WTC11 (cell line): ENCODE data around the gene ANO10. TPM values are rescaled to one million over a fixed set of nuclear protein-coding genes. Genes with fewer than 3 reads are reported as not detected.

Experiments used
- ATAC-seq: fragments of 200-7000 bp; cut with Tn5 transposase; 2 replicates; pipeline ENCODE4 v1.10.0; 2021; ENCODE audit warnings: mild to moderate bottlenecking, moderate library complexity
- CTCF ChIA-PET: fragments of 300-600 bp; sonication (Branson Sonifier 250); formaldehyde crosslinking; loops from one replicate; lab custom pipeline; 2021; ENCODE audit warnings: antibody characterized with exemption; lab: Charles Lee
- POLR2A ChIA-PET: fragments of 350-600 bp; sonication (Branson Sonifier 250); formaldehyde crosslinking; loops from one replicate; lab custom pipeline; 2021; ENCODE audit warnings: antibody characterized with exemption; lab: Charles Lee
- DNase-seq: peaks from one replicate; pipeline ENCODE4 v3.0.0; 2021; ENCODE audit warnings: low spot score
- H3K27ac Mint-ChIP-seq: 2 replicates; pipeline ENCODE4 v1.8.0; 2021; ENCODE audit warnings: mixed read lengths
- H3K27me3 Mint-ChIP-seq: 2 replicates; pipeline ENCODE4 v1.8.0; 2021; ENCODE audit warnings: low read depth, mild to moderate bottlenecking, moderate library complexity, mixed read lengths
- H3K36me3 Mint-ChIP-seq: 2 replicates; pipeline ENCODE4 v1.8.0; 2021; ENCODE audit warnings: mixed read lengths
- H3K4me1 Mint-ChIP-seq: 2 replicates; pipeline ENCODE4 v1.8.0; 2022; ENCODE audit warnings: mixed read lengths
- H3K4me3 Mint-ChIP-seq: 2 replicates; pipeline ENCODE4 v1.8.0; 2021; ENCODE audit warnings: mild to moderate bottlenecking, moderate library complexity, mixed read lengths
- H3K9me3 Mint-ChIP-seq: 2 replicates; pipeline ENCODE4 v1.8.0; 2021; ENCODE audit warnings: mixed read lengths
- ATF1 ChIP-seq: sonication (generic); formaldehyde crosslinking; IDR thresholded peaks from 2 replicates; pipeline ENCODE4 v1.8.1; 2023; ENCODE audit warnings: mild to moderate bottlenecking, moderate library complexity, missing genetic modification reagents
- CREM ChIP-seq: sonication (generic); formaldehyde crosslinking; IDR thresholded peaks from 2 replicates; pipeline ENCODE4 v1.8.1; 2022; ENCODE audit warnings: mild to moderate bottlenecking, missing genetic modification reagents, moderate library complexity
- E2F5 ChIP-seq: sonication (generic); formaldehyde crosslinking; IDR thresholded peaks from 2 replicates; pipeline ENCODE4 v1.8.1; 2022; ENCODE audit warnings: mild to moderate bottlenecking, moderate library complexity, missing genetic modification reagents
- ERG ChIP-seq: fragments of 250-450 bp; sonication (Bioruptor Pico); IDR thresholded peaks from 2 replicates; pipeline ENCODE4 v1.8.0; 2021; ENCODE audit warnings: mild to moderate bottlenecking
- FOXJ3 ChIP-seq: sonication (generic); formaldehyde crosslinking; IDR thresholded peaks from 2 replicates; pipeline ENCODE4 v1.9.0; 2021; ENCODE audit warnings: missing genetic modification reagents, mild to moderate bottlenecking, borderline replicate concordance
- GRHL2 ChIP-seq: fragments of 250-450 bp; sonication (Bioruptor Pico); IDR thresholded peaks from 2 replicates; pipeline ENCODE4 v1.8.0; 2022; ENCODE audit warnings: mild to moderate bottlenecking, moderate library complexity; ENCODE audit not compliant: insufficient replicate concordance, severe bottlenecking
- IRF2 ChIP-seq: sonication (generic); formaldehyde crosslinking; IDR thresholded peaks from 2 replicates; pipeline ENCODE4 v1.8.0; 2022; ENCODE audit warnings: low read depth, missing genetic modification reagents, borderline replicate concordance
- NFE2L1 ChIP-seq: sonication (generic); formaldehyde crosslinking; IDR thresholded peaks from 2 replicates; pipeline ENCODE4 v1.8.1; 2023; ENCODE audit warnings: missing genetic modification reagents
- NFYB ChIP-seq: sonication (generic); formaldehyde crosslinking; conservative IDR thresholded peaks from 2 replicates; pipeline ENCODE4 v1.8.0; 2022; ENCODE audit warnings: low read depth, missing genetic modification reagents
- NR1H2 ChIP-seq: sonication (generic); formaldehyde crosslinking; IDR thresholded peaks from 2 replicates; pipeline ENCODE4 v1.9.0; 2021; ENCODE audit warnings: mild to moderate bottlenecking, moderate library complexity, missing genetic modification reagents
- NR2C2 ChIP-seq: sonication (generic); formaldehyde crosslinking; IDR thresholded peaks from 2 replicates; pipeline ENCODE4 v1.8.0; 2022; ENCODE audit warnings: mild to moderate bottlenecking, missing genetic modification reagents
- RORB ChIP-seq: fragments of 250-450 bp; sonication (Bioruptor Pico); IDR thresholded peaks from 2 replicates; pipeline ENCODE4 v1.9.0; 2021; ENCODE audit warnings: mild to moderate bottlenecking
- SOX15 ChIP-seq: fragments of 250-450 bp; sonication (Bioruptor Pico); IDR thresholded peaks from 2 replicates; pipeline ENCODE4 v1.9.0; 2021; ENCODE audit warnings: mild to moderate bottlenecking
- ZNF121 ChIP-seq: sonication (generic); formaldehyde crosslinking; IDR thresholded peaks from 2 replicates; pipeline ENCODE4 v1.8.0; 2023; ENCODE audit warnings: missing genetic modification reagents
- ZNF219 ChIP-seq: sonication (generic); formaldehyde crosslinking; IDR thresholded peaks from 2 replicates; pipeline ENCODE4 v1.8.0; 2023; ENCODE audit warnings: missing genetic modification reagents, mild to moderate bottlenecking, borderline replicate concordance
- ZNF232 ChIP-seq: sonication (generic); formaldehyde crosslinking; IDR thresholded peaks from 2 replicates; pipeline ENCODE4 v1.8.0; 2022; ENCODE audit warnings: mild to moderate bottlenecking, missing genetic modification reagents
- ZNF416 ChIP-seq: fragments of 250-450 bp; sonication (Bioruptor Pico); IDR thresholded peaks from 2 replicates; pipeline ENCODE4 v1.9.0; 2021; ENCODE audit warnings: mild to moderate bottlenecking, inconsistent platforms
- ZNF671 ChIP-seq: fragments of 250-450 bp; sonication (Bioruptor Pico); IDR thresholded peaks from 2 replicates; pipeline ENCODE4 v1.8.0; 2021; ENCODE audit warnings: mild to moderate bottlenecking
- ZSCAN18 ChIP-seq: fragments of 250-450 bp; sonication (Bioruptor Pico); IDR thresholded peaks from 2 replicates; pipeline ENCODE4 v2.1.2; 2022; ENCODE audit warnings: mild to moderate bottlenecking, moderate library complexity
- total RNA-seq: library from RNA; stranded (reverse); gene quantifications from 3 replicates; pipeline ENCODE4 v1.2.3, GENCODE V29; 2021
- TF ChIP-seq, protein P1 (sequence below): fragments of 250-450 bp; sonication (Bioruptor Pico); IDR thresholded peaks from 2 replicates; pipeline ENCODE4 v1.9.0; 2021; ENCODE audit warnings: mild to moderate bottlenecking
- TF ChIP-seq, protein P2 (sequence below): fragments of 250-450 bp; sonication (Bioruptor Pico); conservative IDR thresholded peaks from 2 replicates; pipeline ENCODE4 v1.9.0; 2021; ENCODE audit warnings: mild to moderate bottlenecking
- TF ChIP-seq, protein P3 (sequence below): sonication (generic); formaldehyde crosslinking; IDR thresholded peaks from 2 replicates; pipeline ENCODE4 v1.8.1; 2022; ENCODE audit warnings: missing genetic modification reagents, borderline replicate concordance
- TF ChIP-seq, protein P4 (sequence below): sonication (generic); formaldehyde crosslinking; IDR thresholded peaks from 2 replicates; pipeline ENCODE4 v1.8.1; 2023; ENCODE audit warnings: mild to moderate bottlenecking, missing genetic modification reagents, borderline replicate concordance

The ANO10 gene
- total RNA-seq, 1 experiment from 2014 or later: 35.1 TPM

DNA sequence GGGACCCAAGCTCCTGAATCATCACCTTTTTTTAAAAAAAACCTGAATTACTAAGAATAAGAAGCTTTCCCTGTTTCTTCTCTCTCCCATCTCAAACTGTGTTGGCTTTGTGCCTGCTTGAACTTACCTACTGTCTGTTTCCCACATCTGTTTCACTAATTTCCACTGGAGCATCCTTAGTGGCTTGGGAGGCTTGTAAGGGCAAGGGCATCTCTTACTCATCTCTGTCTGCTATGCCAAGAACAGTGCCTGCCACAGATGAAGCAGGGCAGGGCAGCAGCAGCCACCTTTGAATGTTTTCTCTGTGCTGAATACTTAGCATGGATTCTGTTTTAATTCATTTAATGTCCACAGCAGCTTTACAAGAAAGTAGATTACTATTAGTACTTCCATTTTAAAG, 293.2 kb downstream of the ANO10 start:
- CTCF ChIA-PET: no interaction called here
- Mint-ChIP-seq H3K27me3 (no peaks in the 10 kb centered on the region), H3K9me3 (0 out of 2 replicates have a peak, but pooled peaks cover 4% of the 10 kb centered on the region), H3K27ac (no peak overlapping the region), H3K4me1 (no peaks in the 10 kb centered on the region; the same call in 1 of the 2 replicates), H3K36me3 (peaks cover 6% of the 10 kb centered on the region), H3K4me3 (no peak overlapping the region)
- ATAC-seq: no peak
- DNase-seq: no peak
- POLR2A ChIA-PET: no interaction called here
- TF ChIP-seq NFE2L1 (no peak), GRHL2 (CRISPR knock-in tag) (no peak), NR1H2 (CRISPR knock-in tag) (no peak), FOXJ3 (no peak), ZNF671 (CRISPR knock-in tag) (no peak), SOX15 (no peak), ERG (CRISPR knock-in tag) (no peak), ZNF121 (CRISPR knock-in tag) (no peak), ZNF416 (CRISPR knock-in tag) (no peak), ZNF219 (no peak)
- TF ChIP-seq, protein P1, sequence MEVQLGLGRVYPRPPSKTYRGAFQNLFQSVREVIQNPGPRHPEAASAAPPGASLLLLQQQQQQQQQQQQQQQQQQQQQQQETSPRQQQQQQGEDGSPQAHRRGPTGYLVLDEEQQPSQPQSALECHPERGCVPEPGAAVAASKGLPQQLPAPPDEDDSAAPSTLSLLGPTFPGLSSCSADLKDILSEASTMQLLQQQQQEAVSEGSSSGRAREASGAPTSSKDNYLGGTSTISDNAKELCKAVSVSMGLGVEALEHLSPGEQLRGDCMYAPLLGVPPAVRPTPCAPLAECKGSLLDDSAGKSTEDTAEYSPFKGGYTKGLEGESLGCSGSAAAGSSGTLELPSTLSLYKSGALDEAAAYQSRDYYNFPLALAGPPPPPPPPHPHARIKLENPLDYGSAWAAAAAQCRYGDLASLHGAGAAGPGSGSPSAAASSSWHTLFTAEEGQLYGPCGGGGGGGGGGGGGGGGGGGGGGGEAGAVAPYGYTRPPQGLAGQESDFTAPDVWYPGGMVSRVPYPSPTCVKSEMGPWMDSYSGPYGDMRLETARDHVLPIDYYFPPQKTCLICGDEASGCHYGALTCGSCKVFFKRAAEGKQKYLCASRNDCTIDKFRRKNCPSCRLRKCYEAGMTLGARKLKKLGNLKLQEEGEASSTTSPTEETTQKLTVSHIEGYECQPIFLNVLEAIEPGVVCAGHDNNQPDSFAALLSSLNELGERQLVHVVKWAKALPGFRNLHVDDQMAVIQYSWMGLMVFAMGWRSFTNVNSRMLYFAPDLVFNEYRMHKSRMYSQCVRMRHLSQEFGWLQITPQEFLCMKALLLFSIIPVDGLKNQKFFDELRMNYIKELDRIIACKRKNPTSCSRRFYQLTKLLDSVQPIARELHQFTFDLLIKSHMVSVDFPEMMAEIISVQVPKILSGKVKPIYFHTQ: no peak
- TF ChIP-seq, protein P2, sequence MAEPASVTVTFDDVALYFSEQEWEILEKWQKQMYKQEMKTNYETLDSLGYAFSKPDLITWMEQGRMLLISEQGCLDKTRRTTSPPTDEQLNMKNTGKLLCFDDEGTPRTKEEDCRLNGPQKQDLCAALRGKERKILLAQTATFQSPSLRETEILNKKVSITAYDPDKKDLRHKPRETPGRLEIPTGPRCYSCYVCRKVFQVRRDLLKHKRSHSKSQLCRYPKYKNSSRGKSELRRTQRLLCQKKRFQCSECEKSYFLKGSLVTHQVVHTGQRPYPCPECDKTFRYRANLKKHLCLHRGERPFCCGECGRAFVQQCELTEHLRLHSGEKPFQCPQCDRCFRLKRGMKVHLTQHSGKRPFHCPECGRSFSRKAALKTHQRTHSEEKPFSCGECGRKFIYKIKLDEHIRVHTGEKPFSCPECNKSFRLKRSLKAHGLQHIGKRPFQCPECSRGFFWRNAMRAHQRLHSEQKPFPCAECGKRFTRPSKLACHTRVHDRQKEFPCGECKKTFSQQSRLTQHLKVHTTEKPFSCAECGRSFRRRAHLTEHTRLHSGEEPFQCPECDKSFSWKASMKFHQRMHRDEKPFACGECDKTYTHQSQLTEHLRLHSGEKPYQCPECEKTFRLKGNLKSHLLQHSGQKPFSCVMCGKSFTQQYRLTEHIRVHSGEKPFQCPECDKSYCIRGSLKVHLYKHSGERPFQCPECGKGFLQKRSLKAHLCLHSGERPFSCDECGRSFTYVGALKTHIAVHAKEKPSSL: no peak
- TF ChIP-seq, protein P3, sequence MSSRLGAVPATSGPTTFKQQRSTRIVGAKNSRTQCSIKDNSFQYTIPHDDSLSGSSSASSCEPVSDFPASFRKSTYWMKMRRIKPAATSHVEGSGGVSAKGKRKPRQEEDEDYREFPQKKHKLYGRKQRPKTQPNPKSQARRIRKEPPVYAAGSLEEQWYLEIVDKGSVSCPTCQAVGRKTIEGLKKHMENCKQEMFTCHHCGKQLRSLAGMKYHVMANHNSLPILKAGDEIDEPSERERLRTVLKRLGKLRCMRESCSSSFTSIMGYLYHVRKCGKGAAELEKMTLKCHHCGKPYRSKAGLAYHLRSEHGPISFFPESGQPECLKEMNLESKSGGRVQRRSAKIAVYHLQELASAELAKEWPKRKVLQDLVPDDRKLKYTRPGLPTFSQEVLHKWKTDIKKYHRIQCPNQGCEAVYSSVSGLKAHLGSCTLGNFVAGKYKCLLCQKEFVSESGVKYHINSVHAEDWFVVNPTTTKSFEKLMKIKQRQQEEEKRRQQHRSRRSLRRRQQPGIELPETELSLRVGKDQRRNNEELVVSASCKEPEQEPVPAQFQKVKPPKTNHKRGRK: no peak

DNA sequence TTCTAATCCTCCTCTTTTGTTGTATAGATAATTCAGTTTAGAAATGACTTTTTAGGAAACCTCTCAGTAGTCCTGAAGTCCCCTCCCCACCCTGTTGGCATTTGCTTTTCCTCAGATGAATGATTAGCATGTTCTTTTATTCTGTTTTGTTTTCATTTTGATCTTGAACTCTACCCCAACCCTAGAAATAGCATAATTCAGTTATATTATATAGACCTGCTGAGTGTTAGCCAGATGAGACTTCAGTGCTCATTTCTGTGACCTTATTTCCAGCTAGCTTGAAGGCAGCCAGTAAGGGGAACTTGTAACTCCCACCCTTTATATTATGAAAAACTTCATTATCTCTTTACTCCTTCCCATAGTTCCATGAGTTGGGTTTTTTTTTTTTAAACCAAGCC, 294.2 kb downstream of the ANO10 start:
- DNase-seq (no peak), ATAC-seq (no peak)
- POLR2A ChIA-PET: no interaction called here
- Mint-ChIP-seq H3K27ac (no peak overlapping the region), H3K9me3 (peaks cover 9% of the 10 kb centered on the region), H3K36me3 (peaks cover 5% of the 10 kb centered on the region; the same call in 1 of the 2 replicates), H3K4me3 (no peak overlapping the region), H3K27me3 (no peaks in the 10 kb centered on the region), H3K4me1 (no peaks in the 10 kb centered on the region; the same call in 1 of the 2 replicates)
- CTCF ChIA-PET: interaction anchor here (0.6 to 0.8 kb wide), 2 partner anchors 162 to 340 kb away, joined by 3 read pairs; no protein-coding TSS in a partner anchor
- no peak for TF ChIP-seq ZNF232
- no peak for TF ChIP-seq IRF2
- no peak for TF ChIP-seq E2F5 (CRISPR knock-in tag)
- TF ChIP-seq NFYB (CRISPR knock-in tag): no peak
- TF ChIP-seq, protein P4, sequence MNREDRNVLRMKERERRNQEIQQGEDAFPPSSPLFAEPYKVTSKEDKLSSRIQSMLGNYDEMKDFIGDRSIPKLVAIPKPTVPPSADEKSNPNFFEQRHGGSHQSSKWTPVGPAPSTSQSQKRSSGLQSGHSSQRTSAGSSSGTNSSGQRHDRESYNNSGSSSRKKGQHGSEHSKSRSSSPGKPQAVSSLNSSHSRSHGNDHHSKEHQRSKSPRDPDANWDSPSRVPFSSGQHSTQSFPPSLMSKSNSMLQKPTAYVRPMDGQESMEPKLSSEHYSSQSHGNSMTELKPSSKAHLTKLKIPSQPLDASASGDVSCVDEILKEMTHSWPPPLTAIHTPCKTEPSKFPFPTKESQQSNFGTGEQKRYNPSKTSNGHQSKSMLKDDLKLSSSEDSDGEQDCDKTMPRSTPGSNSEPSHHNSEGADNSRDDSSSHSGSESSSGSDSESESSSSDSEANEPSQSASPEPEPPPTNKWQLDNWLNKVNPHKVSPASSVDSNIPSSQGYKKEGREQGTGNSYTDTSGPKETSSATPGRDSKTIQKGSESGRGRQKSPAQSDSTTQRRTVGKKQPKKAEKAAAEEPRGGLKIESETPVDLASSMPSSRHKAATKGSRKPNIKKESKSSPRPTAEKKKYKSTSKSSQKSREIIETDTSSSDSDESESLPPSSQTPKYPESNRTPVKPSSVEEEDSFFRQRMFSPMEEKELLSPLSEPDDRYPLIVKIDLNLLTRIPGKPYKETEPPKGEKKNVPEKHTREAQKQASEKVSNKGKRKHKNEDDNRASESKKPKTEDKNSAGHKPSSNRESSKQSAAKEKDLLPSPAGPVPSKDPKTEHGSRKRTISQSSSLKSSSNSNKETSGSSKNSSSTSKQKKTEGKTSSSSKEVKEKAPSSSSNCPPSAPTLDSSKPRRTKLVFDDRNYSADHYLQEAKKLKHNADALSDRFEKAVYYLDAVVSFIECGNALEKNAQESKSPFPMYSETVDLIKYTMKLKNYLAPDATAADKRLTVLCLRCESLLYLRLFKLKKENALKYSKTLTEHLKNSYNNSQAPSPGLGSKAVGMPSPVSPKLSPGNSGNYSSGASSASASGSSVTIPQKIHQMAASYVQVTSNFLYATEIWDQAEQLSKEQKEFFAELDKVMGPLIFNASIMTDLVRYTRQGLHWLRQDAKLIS (CRISPR knock-in tag): no peak
- TF ChIP-seq ZSCAN18 (CRISPR knock-in tag): no peak
- TF ChIP-seq ATF1 (CRISPR knock-in tag): no peak
- TF ChIP-seq RORB (CRISPR knock-in tag): no peak
- no peak for TF ChIP-seq NR2C2
- TF ChIP-seq CREM (CRISPR knock-in tag): no peak
- no peak for TF ChIP-seq ZNF121 (CRISPR knock-in tag)
